Islet precursor cell (in vitro differentiated cells): Measurements from ENCODE around the gene FAM107A.

Experiments
- DNase-seq: peaks from one replicate; pipeline ENCODE4 v3.0.0-alpha.2; 2018

FAM107A gene

GRCh38 chr3:58577269-58577821 is at the start of gene FAM107A:
Gene FAM107A (minus strand): TSS chr3:58577391. CDS start chr3:58569860, 7,531 bp downstream.
- peak; percentile 70 for DNase-seq

- DNase-seq = no peak
Measured at GRCh38 chr3:58625196-58625824, 48.1 kb upstream of the FAM107A start.

- no peak for DNase-seq
Measured at GRCh38 chr3:58624550-58624949, 47.4 kb upstream of the FAM107A start.

- DNase-seq = no peak
Measured at GRCh38 chr3:58623961-58624360, 46.8 kb upstream of the FAM107A start.

- no peak for DNase-seq
Measured at GRCh38 chr3:58623478-58623877, 46.3 kb upstream of the FAM107A start.

- DNase-seq = no peak
Measured at GRCh38 chr3:58622892-58623291, 45.7 kb upstream of the FAM107A start.

- DNase-seq = no peak
Measured at GRCh38 chr3:58622436-58622835, 45.2 kb upstream of the FAM107A start.

- no peak for DNase-seq
Measured at GRCh38 chr3:58621086-58621830, 44.1 kb upstream of the FAM107A start.

GRCh38 chr3:58620421-58620820 is 43.2 kb upstream of the FAM107A start:
- DNase-seq = no peak

GRCh38 chr3:58617338-58617761 is 40.2 kb upstream of the FAM107A start:
- DNase-seq = peak; percentile 74

GRCh38 chr3:58613236-58614132 is 36.3 kb upstream of the FAM107A start:
- no peak for DNase-seq

GRCh38 chr3:58612830-58613229 is 35.6 kb upstream of the FAM107A start:
- no peak for DNase-seq

- DNase-seq = no peak
Measured at GRCh38 chr3:58609990-58610389, 32.8 kb upstream of the FAM107A start.

GRCh38 chr3:58608648-58609047 is 31.5 kb upstream of the FAM107A start:
- DNase-seq = no peak

GRCh38 chr3:58607816-58608215 is 30.6 kb upstream of the FAM107A start:
- no peak for DNase-seq

- no peak for DNase-seq
Measured at GRCh38 chr3:58606693-58607092, 29.5 kb upstream of the FAM107A start.

- no peak for DNase-seq
Measured at GRCh38 chr3:58604031-58604430, 26.8 kb upstream of the FAM107A start.

GRCh38 chr3:58603606-58604005 is 26.4 kb upstream of the FAM107A start:
- DNase-seq = no peak

GRCh38 chr3:58597770-58598310 is 20.6 kb upstream of the FAM107A start:
- no peak for DNase-seq

- DNase-seq = no peak
Measured at GRCh38 chr3:58596834-58597518, 19.8 kb upstream of the FAM107A start.

- no peak for DNase-seq
Measured at GRCh38 chr3:58594117-58594516, 16.9 kb upstream of the FAM107A start.
